HG03575 (cell line): ENCODE measurements around the gene PSD2.

Experiments
- ATAC-seq: cut with Tn5 transposase; IDR thresholded peaks from one replicate; pipeline ENCODE4 v1.9.1; 2021; ENCODE audit not compliant: unreplicated experiment, insufficient number of reproducible peaks, low FRiP score; ENCODE audit errors: extremely low read depth

The PSD2 gene

DNA sequence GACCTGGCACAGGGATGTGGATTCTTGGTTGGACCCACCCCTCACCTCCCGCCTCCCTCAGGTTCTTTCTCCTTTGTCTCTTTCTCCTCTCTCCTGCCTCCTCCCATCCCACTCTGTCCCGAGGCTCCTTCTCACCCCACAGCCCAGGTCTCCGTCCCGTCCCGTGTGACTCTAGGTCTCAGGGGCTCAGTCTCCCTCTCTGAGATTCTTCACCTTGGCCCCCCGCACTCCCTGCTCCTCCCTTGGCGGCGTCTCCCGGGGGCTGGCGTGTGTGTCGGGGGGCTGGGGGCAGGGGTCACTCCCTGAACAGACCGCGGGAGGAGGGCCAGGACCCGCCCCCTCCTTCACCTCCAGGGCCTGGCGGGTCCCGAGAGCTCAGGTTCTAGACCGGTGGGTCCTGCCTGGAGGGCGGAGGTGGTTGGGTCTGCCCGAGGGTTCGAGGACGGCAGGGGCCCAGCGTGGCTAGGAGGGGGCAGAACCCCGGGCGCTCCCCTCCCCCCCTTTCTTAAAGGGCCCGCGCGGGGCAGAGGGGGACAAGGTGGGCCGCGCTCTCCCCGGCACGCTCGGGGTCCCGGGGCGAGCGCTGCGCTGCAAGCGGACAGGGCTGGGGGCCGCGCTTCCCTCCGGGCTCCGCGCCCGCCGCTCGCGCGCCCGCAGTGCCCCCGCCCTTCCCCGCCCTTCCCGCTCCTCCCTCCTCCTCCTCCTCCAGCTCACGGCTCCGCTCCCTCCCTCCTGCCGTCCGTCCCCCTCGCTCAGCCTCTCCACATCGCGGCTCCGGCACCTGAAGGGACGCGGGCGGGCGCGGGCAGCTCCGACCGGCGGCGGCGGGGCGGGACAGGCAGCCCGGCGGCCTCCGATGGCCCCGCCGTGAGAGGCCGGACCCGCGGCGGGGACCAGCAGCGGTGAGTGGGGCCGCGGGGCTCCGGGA, at the start of gene PSD2:
Gene PSD2, plus strand, starts transcription at position 735 of the 928 bp plus-strand sequence. CDS start 13,633 bp downstream, outside the sequence.
- ATAC-seq: no peak

- no peak for ATAC-seq
Observed at GRCh38 chr5:139746691-139747582, 48.7 kb upstream of the PSD2 start.

- no peak for ATAC-seq
Observed at GRCh38 chr5:139747583-139748504, 47.8 kb upstream of the PSD2 start.

GRCh38 chr5:139748505-139748826, 47.1 kb upstream of the PSD2 start:
- no peak for ATAC-seq

- no peak for ATAC-seq
Observed at GRCh38 chr5:139749242-139749641, 46.4 kb upstream of the PSD2 start.

GRCh38 chr5:139751236-139751635, 44.4 kb upstream of the PSD2 start:
- no peak for ATAC-seq

- no peak for ATAC-seq
Observed at GRCh38 chr5:139752506-139753473, 42.8 kb upstream of the PSD2 start.

GRCh38 chr5:139755892-139756671, 39.5 kb upstream of the PSD2 start:
- no peak for ATAC-seq

GRCh38 chr5:139756971-139757370, 38.6 kb upstream of the PSD2 start:
- ATAC-seq: no peak

GRCh38 chr5:139757727-139758509, 37.7 kb upstream of the PSD2 start:
- no peak for ATAC-seq

GRCh38 chr5:139758510-139759075, 37.0 kb upstream of the PSD2 start:
- ATAC-seq: no peak

DNA sequence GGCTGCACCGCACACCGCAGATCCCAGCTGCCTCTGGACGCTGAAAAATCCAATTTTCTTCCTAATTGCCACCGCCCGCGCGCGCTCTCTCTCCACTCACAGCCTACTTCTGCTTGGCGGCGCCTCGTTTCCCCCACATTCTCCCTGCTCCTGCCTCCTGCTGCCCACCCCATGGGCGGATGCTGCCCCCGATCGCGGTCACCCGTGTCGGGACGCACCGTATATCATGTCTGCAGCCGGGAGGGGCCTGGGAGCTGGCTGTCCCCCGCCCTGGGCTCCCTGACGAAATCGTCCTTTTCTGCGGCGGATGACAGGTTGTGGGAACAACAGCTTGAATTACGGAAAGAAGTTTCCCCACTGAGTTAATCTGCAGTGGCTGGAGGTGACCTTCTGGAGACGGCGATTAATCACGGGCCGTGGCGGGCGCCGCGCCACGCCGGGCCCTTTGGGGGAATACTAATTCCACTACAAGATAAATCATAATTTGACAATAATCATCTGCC, 36.3 kb upstream of the PSD2 start:
- ATAC-seq: no peak

- ATAC-seq: no peak
Observed at GRCh38 chr5:139760066-139761056, 35.2 kb upstream of the PSD2 start.

DNA sequence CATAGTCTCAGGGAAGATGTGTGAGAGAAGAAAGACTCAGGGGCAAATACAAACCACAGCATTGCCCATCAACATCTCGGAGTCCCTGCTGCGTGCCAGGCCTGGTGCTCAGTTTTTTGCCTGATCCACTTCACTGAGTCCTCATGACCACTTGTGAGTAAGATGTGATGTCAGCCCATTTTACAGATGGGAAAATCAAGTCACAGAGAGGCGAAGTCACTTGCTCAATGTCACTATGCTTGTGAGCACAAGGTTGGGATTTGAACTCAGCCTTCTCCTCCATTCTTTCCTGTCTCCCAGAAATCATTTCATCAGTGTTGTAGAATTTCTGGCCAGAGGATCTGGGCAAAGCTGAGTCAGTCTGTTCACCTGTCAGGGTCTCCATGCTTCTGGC, 34.6 kb upstream of the PSD2 start:
- ATAC-seq: no peak

- no peak for ATAC-seq
Observed at GRCh38 chr5:139761501-139761900, 34.1 kb upstream of the PSD2 start.
